Keratinocyte (primary cell): ENCODE data around the gene ZMYND8. TPM values are rescaled to one million over a fixed set of nuclear protein-coding genes. Genes with fewer than 3 reads are reported as not detected.

ENCODE experiments used
- DNase-seq: peaks from one replicate; pipeline ENCODE4 v3.0.0-alpha.2; 2011; ENCODE audit warnings: low read depth, missing footprints, low spot score
- FAIRE-seq: peaks from 2 replicates; lab custom pipeline; 2011; peaks lifted over from hg19 to GRCh38; lab: Jason Lieb, UNC
- H2AFZ ChIP-seq: 2 replicates; pipeline ENCODE4 v1.6.0; 2012; ENCODE audit warnings: low read length, control low read depth, inconsistent platforms; ENCODE audit not compliant: control insufficient read depth
- H3K27ac ChIP-seq: 2 replicates; pipeline ENCODE4 v1.5.1; 2011; ENCODE audit warnings: low read length; ENCODE audit not compliant: control insufficient read depth, insufficient read depth
- H3K27me3 ChIP-seq: 3 replicates; pipeline ENCODE4 v1.6.0; 2011; ENCODE audit warnings: low read length; ENCODE audit not compliant: control insufficient read depth, insufficient read depth; ENCODE audit errors: extremely low read depth
- H3K36me3 ChIP-seq, 2 experiments: 2 replicates in 1 of 2; 3 replicates in 1 of 2; pipeline ENCODE4 v1.5.1; 2011; ENCODE audit warnings: low read length in 2 of 2, mild to moderate bottlenecking in 1 of 2; ENCODE audit not compliant: control insufficient read depth in 2 of 2, insufficient read depth in 2 of 2; ENCODE audit errors: extremely low read depth in 1 of 2
- H3K4me1 ChIP-seq: 3 replicates; pipeline ENCODE4 v1.5.1; 2011; ENCODE audit warnings: low read length; ENCODE audit not compliant: control insufficient read depth, insufficient read depth; ENCODE audit errors: extremely low read depth
- H3K4me2 ChIP-seq: 3 replicates; pipeline ENCODE4 v1.6.0; 2011; ENCODE audit warnings: low read depth, low read length; ENCODE audit not compliant: control insufficient read depth, insufficient read depth; ENCODE audit errors: extremely low read depth
- H3K4me3 ChIP-seq, 3 experiments: fragments of 200-600 bp in 1 of 3; sonication (generic) in 1 of 3; 2 replicates in 2 of 3; 3 replicates in 1 of 3; pipeline ENCODE4 v1.5.1; 2011 to 2016; ENCODE audit warnings: low read length in 3 of 3, mild to moderate bottlenecking in 3 of 3, control low read depth in 2 of 3, inconsistent platforms in 1 of 3, low read depth in 1 of 3, mixed read lengths in 1 of 3, mixed run types in 1 of 3, moderate library complexity in 1 of 3; ENCODE audit not compliant: control insufficient read depth in 2 of 3, insufficient read depth in 2 of 3; ENCODE audit errors: extremely low read depth in 1 of 3
- H3K79me2 ChIP-seq: 2 replicates; pipeline ENCODE4 v1.6.0; 2012; ENCODE audit warnings: low read length; ENCODE audit not compliant: control insufficient read depth, insufficient read depth
- H3K9ac ChIP-seq: 3 replicates; pipeline ENCODE4 v1.6.0; 2011; ENCODE audit warnings: low read length; ENCODE audit not compliant: control insufficient read depth, insufficient read depth; ENCODE audit errors: extremely low read depth
- H3K9me1 ChIP-seq: 3 replicates; pipeline ENCODE4 v1.6.0; 2011; ENCODE audit warnings: low read length; ENCODE audit not compliant: control insufficient read depth, insufficient read depth; ENCODE audit errors: extremely low read depth
- H3K9me3 ChIP-seq: 2 replicates; pipeline ENCODE4 v1.5.1; 2012; ENCODE audit warnings: low read depth, low read length; ENCODE audit not compliant: control insufficient read depth
- H4K20me1 ChIP-seq: 3 replicates; pipeline ENCODE4 v1.6.0; 2011; ENCODE audit warnings: low read length; ENCODE audit not compliant: control insufficient read depth, insufficient read depth; ENCODE audit errors: extremely low read depth
- CTCF ChIP-seq, 3 experiments: IDR thresholded peaks in 1 of 3; conservative IDR thresholded peaks in 1 of 3; optimal IDR thresholded peaks in 1 of 3; 2 replicates in 2 of 3; 3 replicates in 1 of 3; pipeline versions ENCODE3 to v1.5.1; 2011; ENCODE audit warnings: low read length in 3 of 3, mild to moderate bottlenecking in 3 of 3, moderate library complexity in 2 of 3, control low read depth in 1 of 3, inconsistent platforms in 1 of 3; ENCODE audit not compliant: insufficient read depth in 2 of 3; ENCODE audit errors: extremely low read depth in 1 of 3
- EZH2 ChIP-seq: IDR thresholded peaks from one replicate; pipeline ENCODE4 v1.6.1; 2012; ENCODE audit warnings: inconsistent platforms, mild to moderate bottlenecking, low read length, moderate library complexity
- dilution Hi-C: fragments of 300-500 bp; cut with MboI; formaldehyde crosslinking; loops from one replicate; pipeline ENCODE4 v1.7.0; 2020; ENCODE audit warnings: low sequenced_read_pairs; ENCODE audit not compliant: extremely low pct_ligation_motif_present
- polyA plus RNA-seq, 5 experiments: library from polyadenylated mRNA; depleted of rRNA in 3 of 5; stranded (reverse) in 3 of 5; stranded (forward) in 1 of 5; unstranded in 1 of 5; fragments of >200 nt; gene quantifications; 1 replicate in 1 of 5; 2 replicates in 3 of 5; 3 replicates in 1 of 5; pipeline versions ENCODE4 v1.2.1 to v1.2.3, GENCODE V29; 2011 to 2012; ENCODE audit warnings: missing spikeins in 2 of 5, low read depth in 1 of 5, low replicate concordance in 1 of 5

The ZMYND8 gene
- polyA plus RNA-seq, 1 donor (not counting 4 experiments of a cell fraction or from before 2014, with no cell fraction given): 39.8 TPM

GRCh38 chr20:47306755-47307370 is 49.6 kb downstream of the ZMYND8 start:
- H3K27me3 ChIP-seq: no peaks in the 10 kb centered on the region
- no peak overlapping the region for H3K4me2 ChIP-seq
- H3K36me3 ChIP-seq: peaks cover 43 to 49% of the 10 kb centered on the region in 2 experiments
- H4K20me1 ChIP-seq: no peaks in the 10 kb centered on the region
- FAIRE-seq (peak; percentile 59), DNase-seq (no peak)
- no peak overlapping the region for H2AFZ ChIP-seq
- TF ChIP-seq EZH2: no peak
- TF ChIP-seq CTCF (optimal IDR thresholded peaks at IDR 0.05 in 1 of 3, IDR thresholded peaks at IDR 0.05 in 1 of 3, conservative IDR thresholded peaks at IDR 0.05 in 1 of 3; ENCODE audit: extremely low read depth in 1 of 3, insufficient read depth in 2 of 3, low read length in 3 of 3): no peak
- no peak overlapping the region for H3K4me3 ChIP-seq
- H3K27ac ChIP-seq: no peak overlapping the region
- peaks cover 21% of the 10 kb centered on the region for H3K4me1 ChIP-seq
- no peaks in the 10 kb centered on the region for H3K9me1 ChIP-seq
- H3K9me3 ChIP-seq: no peaks in the 10 kb centered on the region
- H3K79me2 ChIP-seq: peaks cover 87% of the 10 kb centered on the region
- H3K9ac ChIP-seq: no peak overlapping the region
- dilution Hi-C loops: no loop called here

GRCh38 chr20:47306095-47306494 is 50.4 kb downstream of the ZMYND8 start:
- H2AFZ ChIP-seq: no peak overlapping the region
- no peak for FAIRE-seq
- no peak overlapping the region for H3K4me2 ChIP-seq
- DNase-seq: no peak
- no peak overlapping the region for H3K4me3 ChIP-seq
- H3K9me3 ChIP-seq: no peaks in the 10 kb centered on the region
- no peaks in the 10 kb centered on the region for H3K27me3 ChIP-seq
- no peak overlapping the region for H3K27ac ChIP-seq
- peaks cover 84% of the 10 kb centered on the region for H3K79me2 ChIP-seq
- no peak for TF ChIP-seq EZH2
- no peak for TF ChIP-seq CTCF (optimal IDR thresholded peaks at IDR 0.05 in 1 of 3, IDR thresholded peaks at IDR 0.05 in 1 of 3, conservative IDR thresholded peaks at IDR 0.05 in 1 of 3; ENCODE audit: extremely low read depth in 1 of 3, insufficient read depth in 2 of 3, low read length in 3 of 3)
- no peak overlapping the region for H3K9ac ChIP-seq
- peaks cover 40 to 48% of the 10 kb centered on the region in 2 experiments for H3K36me3 ChIP-seq
- H3K9me1 ChIP-seq: no peaks in the 10 kb centered on the region
- dilution Hi-C loops: no loop called here
- H3K4me1 ChIP-seq: peaks cover 24% of the 10 kb centered on the region
- no peaks in the 10 kb centered on the region for H4K20me1 ChIP-seq
